ENCODE measurements around the gene CLIC4. TPM values are rescaled to one million over a fixed set of nuclear protein-coding genes. Genes with fewer than 3 reads are reported as not detected.

Gene CLIC4
- total and polyA plus RNA-seq, 11 donors, result 111 to 917 (median 387) TPM

DNA sequence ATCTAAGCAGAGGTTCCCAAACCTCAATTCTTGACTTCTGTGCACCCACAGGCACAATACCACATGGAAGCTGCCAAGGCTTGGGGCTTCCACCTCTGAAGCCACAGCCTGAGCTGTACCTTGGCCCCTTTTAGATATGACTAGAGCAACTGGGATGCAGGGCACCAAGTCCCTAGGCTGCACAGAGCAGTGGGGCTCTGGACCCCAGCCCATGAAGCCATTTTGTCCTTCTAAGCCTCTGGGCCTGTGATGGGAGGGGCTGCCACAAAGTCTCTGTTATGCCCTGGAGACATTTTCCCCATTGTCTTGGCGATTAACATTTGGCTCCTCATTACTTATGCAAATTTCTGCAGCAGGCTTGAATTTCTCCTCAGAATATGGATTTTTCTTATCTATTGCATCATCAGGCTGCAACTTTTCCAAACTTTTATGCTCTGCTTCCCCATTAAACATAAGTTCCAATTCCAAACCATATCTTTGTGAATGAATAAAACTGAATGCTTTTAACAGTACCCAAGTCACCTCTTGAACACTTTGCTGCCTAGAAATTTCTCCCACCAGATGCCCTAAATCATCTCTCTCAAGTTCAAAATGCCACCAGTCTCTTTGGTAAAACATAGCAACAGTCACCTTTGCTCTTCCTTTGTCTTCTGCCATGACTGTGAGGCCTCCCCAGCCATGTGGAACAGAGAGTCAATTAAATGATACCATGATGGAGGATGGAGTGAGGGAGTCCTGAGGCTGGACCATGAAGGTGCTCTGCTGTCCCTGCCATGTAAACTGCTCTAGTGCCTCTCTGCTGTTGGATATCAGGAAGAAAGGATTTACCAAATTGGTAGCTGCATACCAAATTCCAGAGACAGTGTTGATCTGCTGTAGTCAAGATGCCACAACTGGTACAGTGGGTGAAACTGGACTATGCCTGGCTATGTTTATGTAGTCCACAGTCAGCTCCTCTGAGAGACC, 147.2 kb downstream of the CLIC4 start:
- ATAC-seq (no peak), DNase-seq (peak in 1 of 5 donors; percentile 1)
- intact Hi-C loops (cut with DNase I), result no loop called here
- Histone ChIP-seq H3K36me3 (no peaks in the 10 kb centered on the region), H3K9me3 (peaks cover 0 to 13% (median 0%) of the 10 kb centered on the region in 12 donors), H3K27ac (no peak overlapping the region), H3K4me1 (no peaks in the 10 kb centered on the region), H3K27me3 (peaks cover 0 to 11% (median 0%) of the 10 kb centered on the region in 9 donors), H3K4me3 (no peak overlapping the region)
- WGBS, 4 donors, result 73 to 86% (median 80%) methylated on average over 1 of the region's 1 CpG
- TF ChIP-seq, protein P1, sequence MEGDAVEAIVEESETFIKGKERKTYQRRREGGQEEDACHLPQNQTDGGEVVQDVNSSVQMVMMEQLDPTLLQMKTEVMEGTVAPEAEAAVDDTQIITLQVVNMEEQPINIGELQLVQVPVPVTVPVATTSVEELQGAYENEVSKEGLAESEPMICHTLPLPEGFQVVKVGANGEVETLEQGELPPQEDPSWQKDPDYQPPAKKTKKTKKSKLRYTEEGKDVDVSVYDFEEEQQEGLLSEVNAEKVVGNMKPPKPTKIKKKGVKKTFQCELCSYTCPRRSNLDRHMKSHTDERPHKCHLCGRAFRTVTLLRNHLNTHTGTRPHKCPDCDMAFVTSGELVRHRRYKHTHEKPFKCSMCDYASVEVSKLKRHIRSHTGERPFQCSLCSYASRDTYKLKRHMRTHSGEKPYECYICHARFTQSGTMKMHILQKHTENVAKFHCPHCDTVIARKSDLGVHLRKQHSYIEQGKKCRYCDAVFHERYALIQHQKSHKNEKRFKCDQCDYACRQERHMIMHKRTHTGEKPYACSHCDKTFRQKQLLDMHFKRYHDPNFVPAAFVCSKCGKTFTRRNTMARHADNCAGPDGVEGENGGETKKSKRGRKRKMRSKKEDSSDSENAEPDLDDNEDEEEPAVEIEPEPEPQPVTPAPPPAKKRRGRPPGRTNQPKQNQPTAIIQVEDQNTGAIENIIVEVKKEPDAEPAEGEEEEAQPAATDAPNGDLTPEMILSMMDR (IDR thresholded peaks at IDR 0.05), result no peak
- TF ChIP-seq POLR2A (IDR thresholded peaks at IDR 0.05), result no peak

GRCh38 chr1:24893431-24893830, 148.2 kb downstream of the CLIC4 start:
- intact Hi-C loops (cut with DNase I), result no loop called here
- Histone ChIP-seq H3K27me3 (peaks cover 0 to 11% (median 0%) of the 10 kb centered on the region in 9 donors), H3K4me1 (no peaks in the 10 kb centered on the region), H3K4me3 (no peak overlapping the region), H3K36me3 (no peaks in the 10 kb centered on the region), H3K27ac (no peak overlapping the region), H3K9me3 (peaks cover 0 to 13% (median 0%) of the 10 kb centered on the region in 12 donors)
- ATAC-seq, result no peak
- TF ChIP-seq, protein P1 (IDR thresholded peaks at IDR 0.05), result no peak
- no peak for TF ChIP-seq POLR2A (IDR thresholded peaks at IDR 0.05)
- WGBS, 4 donors, result 86 to 88% (median 87%) methylated on average over 3 of the region's 3 CpGs
- DNase-seq, result peak in 1 of 5 donors; percentile 2

Other genes with a start within 250 kb of the CLIC4 start
- gene RCAN3, start 242.6 kb upstream of the CLIC4 start, total RNA-seq, result 1 to 10 TPM; 4.3 to 9.7 (median 6.1) TPM
- gene RCAN3, start 242.6 kb upstream of the CLIC4 start, polyA plus RNA-seq, result 1 to 10 TPM; 2.1 to 3.6 TPM
- gene NCMAP, start 189.4 kb upstream of the CLIC4 start, total RNA-seq, result under 1 TPM in 5 of 9 donors, not detected in 4; 0.08 to 0.29 (median 0.17) TPM
- under 1 TPM in 1 of 2 donors, not detected in 1; 0.19 TPM for gene NCMAP, start 189.4 kb upstream of the CLIC4 start, polyA plus RNA-seq
- 10 to 100 TPM; 39.3 to 97.0 (median 62.2) TPM for gene SRRM1, start 102.1 kb upstream of the CLIC4 start, total RNA-seq
- 10 to 100 TPM; 30.3 to 39.5 TPM for gene SRRM1, start 102.1 kb upstream of the CLIC4 start, polyA plus RNA-seq
- gene RUNX3, start 184.8 kb downstream of the CLIC4 start, total RNA-seq, result 1 to 10 TPM in 3 of 9 donors, under 1 TPM in 6; 0.21 to 8.7 (median 0.65) TPM
- under 1 TPM; 0.35 to 0.38 TPM for gene RUNX3, start 184.8 kb downstream of the CLIC4 start, polyA plus RNA-seq